Activated CD4-positive, alpha-beta T cell treated with anti-CD3 and anti-CD28 coated beads for 36 hours (primary cell): ENCODE results near the gene CLDN24. TPM values are rescaled to one million over a fixed set of nuclear protein-coding genes. Genes with fewer than 3 reads are reported as not detected.
"Not testable (repeated sequence)": the region's sequence is repeated elsewhere in the genome, so short reads cannot be mapped to it uniquely, and the experiment has no call there.

ENCODE experiments used
- ATAC-seq: fragments of 200-7000 bp; cut with Tn5 transposase; one replicate; pipeline ENCODE4 v1.10.0; 2021; ENCODE audit warnings: mild to moderate bottlenecking, moderate library complexity
- CTCF ChIA-PET: fragments of 350-600 bp; sonication (Branson Sonifier 250); formaldehyde crosslinking; loops from one replicate; lab custom pipeline; 2021; ENCODE audit warnings: antibody characterized with exemption; lab: Charles Lee
- POLR2A ChIA-PET: fragments of 350-600 bp; sonication (Branson Sonifier 250); formaldehyde crosslinking; loops from one replicate; lab custom pipeline; 2021; ENCODE audit warnings: antibody characterized with exemption, inconsistent platforms; lab: Charles Lee
- DNase-seq: peaks from one replicate; pipeline ENCODE4 v3.0.0-alpha.2; 2020
- H3K27ac Mint-ChIP-seq: one replicate; pipeline ENCODE4 v1.8.0; 2021; ENCODE audit warnings: mixed read lengths
- H3K27me3 Mint-ChIP-seq: one replicate; pipeline ENCODE4 v1.8.0; 2021; ENCODE audit warnings: mixed read lengths
- H3K36me3 Mint-ChIP-seq: one replicate; pipeline ENCODE4 v1.8.0; 2021; ENCODE audit warnings: low read depth, mixed read lengths
- H3K4me1 Mint-ChIP-seq: one replicate; pipeline ENCODE4 v1.8.0; 2021; ENCODE audit warnings: mixed read lengths
- H3K4me3 Mint-ChIP-seq: one replicate; pipeline ENCODE4 v1.8.0; 2021; ENCODE audit warnings: mild to moderate bottlenecking, moderate library complexity, mixed read lengths
- H3K9me3 Mint-ChIP-seq: one replicate; pipeline ENCODE4 v1.8.0; 2021; ENCODE audit warnings: low read depth, mixed read lengths
- intact Hi-C, 2 experiments: fragments of 100-400 bp; cut with DNase I in 1 of 2; cut with micrococcal nuclease in 1 of 2; formaldehyde crosslinking; loops; one replicate each; pipeline versions ENCODE4 v1.14.2 to v1.15.1; 2022 to 2024; cut with DNase I, micrococcal nuclease
- total RNA-seq, 2 experiments: library from RNA; stranded (reverse); gene quantifications; one replicate each; pipeline ENCODE4 v1.2.3, GENCODE V29; 2021

CLDN24 gene
- total RNA-seq, 2 experiments from 2014 or later, result not detected

DNA sequence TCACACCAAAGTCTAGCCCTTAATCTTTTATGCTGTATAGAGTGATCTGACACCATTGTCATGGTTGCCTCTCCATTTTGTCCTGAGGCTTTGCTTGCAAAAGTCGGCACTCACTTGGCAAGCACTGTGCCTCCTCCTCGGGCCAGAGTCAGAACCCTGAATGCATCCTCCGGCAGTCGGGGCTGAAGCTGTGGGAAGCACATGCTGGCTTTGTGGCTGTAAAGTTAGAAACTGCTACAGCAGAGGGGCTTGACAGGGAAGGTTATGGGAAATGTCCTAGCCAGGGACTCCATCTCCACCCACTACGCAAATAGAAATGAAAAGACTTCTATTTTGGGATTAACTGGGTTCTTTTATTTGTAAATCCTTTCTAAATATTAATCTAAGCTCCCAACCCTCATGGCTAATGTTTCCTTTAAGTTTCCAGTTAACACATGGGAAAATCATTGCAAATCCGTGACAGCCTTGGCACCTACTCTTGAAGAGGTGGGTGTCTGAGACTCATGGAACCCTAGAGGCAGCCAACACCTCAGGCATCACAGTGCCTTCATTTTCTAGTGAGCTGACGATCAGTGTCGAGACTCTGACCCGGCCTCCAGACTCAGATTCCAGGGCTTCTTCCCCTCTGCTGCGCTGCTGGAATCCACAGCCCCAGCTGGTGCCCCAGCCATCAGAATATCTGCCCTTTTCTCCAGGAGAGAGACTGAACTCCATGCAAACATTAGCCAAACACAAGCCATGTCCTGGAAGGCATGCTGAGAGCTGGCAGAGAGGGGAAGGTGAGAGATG is 7.9 kb upstream of the CLDN24 start:
- Mint-ChIP-seq H3K27ac (no peak overlapping the region), H3K36me3 (no peaks in the 10 kb centered on the region), H3K4me1 (no peaks in the 10 kb centered on the region), H3K9me3 (peaks cover 2% of the 10 kb centered on the region), H3K4me3 (no peak overlapping the region), H3K27me3 (peaks cover 14% of the 10 kb centered on the region)
- intact Hi-C loops, result no loop called here
- ATAC-seq (no peak), DNase-seq (no peak)
- POLR2A ChIA-PET, result no interaction called here
- CTCF ChIA-PET, result no interaction called here

DNA sequence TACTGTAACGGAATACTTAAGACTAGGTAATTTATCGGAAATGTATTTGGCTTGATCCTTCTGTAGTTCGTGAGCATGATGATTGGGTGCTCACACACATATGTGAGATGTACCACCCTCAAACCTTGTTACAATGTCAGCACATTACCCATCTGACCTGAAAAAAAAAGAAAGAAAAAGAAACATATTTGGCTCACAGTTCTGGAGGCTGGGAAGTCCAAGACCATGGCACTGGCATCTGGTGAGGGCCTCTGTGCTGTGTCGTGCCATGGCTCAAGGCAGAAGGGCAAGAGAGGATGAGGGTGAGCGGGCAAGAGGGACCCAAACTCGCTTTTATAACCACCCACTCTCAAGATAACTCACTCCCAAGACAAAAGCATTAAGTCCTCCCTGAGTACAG is 7.0 kb upstream of the CLDN24 start:
- CTCF ChIA-PET, result interaction anchor here (1.0 kb wide), 1 partner anchor 13 kb away, joined by 3 read pairs; no protein-coding TSS in a partner anchor
- peaks cover 2% of the 10 kb centered on the region for H3K9me3 Mint-ChIP-seq
- no peak for ATAC-seq

DNA sequence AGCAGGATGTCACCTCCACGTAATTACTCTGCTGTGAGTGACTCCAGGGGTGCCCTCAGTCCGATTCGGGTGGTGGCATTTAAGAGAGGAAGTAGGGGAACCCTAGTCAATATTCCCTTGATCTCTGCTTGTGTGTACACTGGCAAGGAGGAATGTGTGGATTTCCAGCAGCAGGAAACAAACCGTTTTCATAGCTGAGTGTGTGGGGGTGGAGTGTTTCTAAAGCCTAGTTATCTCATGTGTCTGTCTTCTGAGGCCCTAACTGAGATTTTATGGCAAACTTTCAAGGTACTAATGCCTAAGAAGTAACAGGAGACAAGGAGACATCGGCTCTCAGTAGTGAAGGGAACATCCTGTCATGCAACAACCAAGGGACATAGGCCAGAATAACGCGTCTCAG is 6.6 kb upstream of the CLDN24 start:
- ATAC-seq, result no peak
- Mint-ChIP-seq H3K4me1 (no peaks in the 10 kb centered on the region), H3K4me3 (no peak overlapping the region), H3K27ac (no peak overlapping the region), H3K9me3 (peaks cover 2% of the 10 kb centered on the region), H3K36me3 (no peaks in the 10 kb centered on the region), H3K27me3 (peaks cover 11% of the 10 kb centered on the region)
- DNase-seq, result no peak
- CTCF ChIA-PET, result interaction anchor here (1.0 kb wide), 1 partner anchor 12 kb away, joined by 3 read pairs; no protein-coding TSS in a partner anchor
- intact Hi-C loops, result no loop called here
- POLR2A ChIA-PET, result no interaction called here

More for the DNA sequence above, 7.0 kb upstream of the CLDN24 start:
- H3K36me3 Mint-ChIP-seq, result no peaks in the 10 kb centered on the region
- POLR2A ChIA-PET, result no interaction called here
- H3K27me3 Mint-ChIP-seq, result peaks cover 14% of the 10 kb centered on the region
- intact Hi-C loops, result no loop called here
- no peaks in the 10 kb centered on the region for H3K4me1 Mint-ChIP-seq
- no peak overlapping the region for H3K27ac Mint-ChIP-seq
- H3K4me3 Mint-ChIP-seq, result no peak overlapping the region
- DNase-seq, result no peak

DNA sequence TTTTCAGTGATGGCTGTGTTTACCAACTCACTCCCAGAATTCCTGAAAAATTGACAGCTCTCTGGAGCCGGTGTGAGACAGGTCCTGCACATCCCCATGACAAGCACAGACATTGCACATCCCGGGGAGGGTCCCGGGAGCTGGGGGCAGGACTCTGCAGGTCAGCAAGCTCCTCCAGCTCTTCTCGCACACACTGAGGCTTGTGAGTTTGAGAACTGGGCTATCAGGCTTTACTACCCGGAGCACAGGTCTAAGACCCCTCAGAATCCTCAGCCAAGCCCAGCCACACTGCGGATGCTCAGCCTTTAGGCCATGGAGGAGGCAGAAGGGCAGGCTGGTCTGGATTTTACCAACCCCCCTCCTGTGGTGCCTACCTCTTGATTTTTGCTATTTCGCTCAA is 5.6 kb upstream of the CLDN24 start:
- DNase-seq (no peak), ATAC-seq (no peak)
- Mint-ChIP-seq H3K4me1 (no peaks in the 10 kb centered on the region), H3K4me3 (no peak overlapping the region), H3K27ac (no peak overlapping the region), H3K27me3 (peaks cover 7% of the 10 kb centered on the region), H3K9me3 (peaks cover 2% of the 10 kb centered on the region), H3K36me3 (no peaks in the 10 kb centered on the region)
- ChIA-PET CTCF (no interaction called here), POLR2A (no interaction called here)
- intact Hi-C loops, result no loop called here

DNA sequence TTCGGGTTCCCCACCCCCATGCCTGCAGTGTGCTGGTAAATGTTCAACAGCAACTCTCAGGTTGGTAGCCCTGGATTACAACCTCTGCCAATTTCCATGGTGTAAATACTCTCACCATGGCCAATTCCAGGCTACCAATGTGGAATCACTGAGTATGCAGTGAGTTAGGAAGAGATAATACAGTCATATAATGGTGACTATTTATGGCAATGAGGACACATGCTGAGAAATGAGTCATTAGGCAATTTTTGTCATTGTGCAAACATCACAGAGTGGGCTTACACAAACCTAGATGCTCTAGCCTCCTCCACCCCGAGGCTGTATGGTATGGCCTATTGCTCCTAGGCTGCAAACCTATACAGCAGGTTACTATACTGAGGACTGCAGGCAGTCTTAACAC is 4.6 kb upstream of the CLDN24 start:
- no peaks in the 10 kb centered on the region for H3K4me1 Mint-ChIP-seq
- intact Hi-C loops, result no loop called here
- peaks cover 2% of the 10 kb centered on the region for H3K9me3 Mint-ChIP-seq
- no peaks in the 10 kb centered on the region for H3K36me3 Mint-ChIP-seq
- ChIA-PET CTCF (no interaction called here), POLR2A (no interaction called here)
- DNase-seq, result no peak
- H3K4me3 Mint-ChIP-seq, result no peak overlapping the region
- H3K27ac Mint-ChIP-seq, result no peak overlapping the region
- H3K27me3 Mint-ChIP-seq, result peaks cover 4% of the 10 kb centered on the region
- ATAC-seq, result peak; percentile 36

DNA sequence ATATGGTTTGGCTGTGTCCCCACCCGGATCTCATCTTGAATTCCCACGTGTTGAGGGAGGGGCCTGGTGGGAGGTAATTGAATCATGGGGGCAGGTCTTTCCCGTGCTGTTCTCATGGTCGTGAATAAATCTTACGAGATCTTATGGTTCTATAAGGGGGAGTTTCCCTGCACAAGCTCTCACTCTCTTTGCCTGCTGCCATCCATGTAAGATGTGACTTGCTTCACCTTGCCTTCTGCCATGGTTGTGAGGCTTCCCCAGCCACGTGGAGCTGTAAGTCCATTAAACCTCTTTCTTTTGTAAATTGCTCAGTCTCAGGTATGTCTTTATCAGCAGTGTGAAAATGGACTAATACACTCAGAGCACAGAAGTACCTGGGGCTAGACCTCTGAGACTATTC is 4.2 kb upstream of the CLDN24 start:
- H3K9me3 Mint-ChIP-seq, H3K4me1 Mint-ChIP-seq, DNase-seq, H3K36me3 Mint-ChIP-seq, H3K4me3 Mint-ChIP-seq, H3K27ac Mint-ChIP-seq, H3K27me3 Mint-ChIP-seq, ATAC-seq, POLR2A ChIA-PET, intact Hi-C loops: not testable (repeated sequence)
- CTCF ChIA-PET, result interaction anchor here (0.6 kb wide), 1 partner anchor 377 kb away, joined by 3 read pairs; no protein-coding TSS in a partner anchor

DNA sequence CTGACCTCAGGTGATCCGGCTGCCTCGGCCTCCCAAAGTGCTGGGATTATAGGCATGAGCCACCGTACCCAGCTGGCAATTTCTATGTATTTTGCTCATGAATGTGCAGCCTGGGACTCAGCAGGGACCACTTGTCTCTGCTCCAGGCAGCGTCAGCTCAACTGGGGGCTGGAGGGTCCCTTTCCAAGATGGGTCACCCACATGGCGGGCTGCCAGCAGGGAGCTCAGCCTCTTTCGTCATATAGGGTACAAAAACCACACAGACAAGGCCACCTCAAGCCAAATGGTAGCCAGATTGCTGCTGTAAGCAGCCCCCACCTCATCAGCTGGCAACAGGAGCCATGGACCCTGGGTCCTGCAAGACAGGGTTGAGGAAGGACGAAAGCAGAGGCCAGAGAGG is 2.4 kb upstream of the CLDN24 start:
- POLR2A ChIA-PET, result no interaction called here
- CTCF ChIA-PET, result no interaction called here
- no peak overlapping the region for H3K27ac Mint-ChIP-seq
- intact Hi-C loops, result no loop called here
- H3K4me1 Mint-ChIP-seq, result peaks cover 10% of the 10 kb centered on the region
- H3K36me3 Mint-ChIP-seq, result no peaks in the 10 kb centered on the region
- H3K27me3 Mint-ChIP-seq, result peaks cover 1% of the 10 kb centered on the region
- peaks cover 2% of the 10 kb centered on the region for H3K9me3 Mint-ChIP-seq
- no peak overlapping the region for H3K4me3 Mint-ChIP-seq
- DNase-seq (no peak), ATAC-seq (no peak)

DNA sequence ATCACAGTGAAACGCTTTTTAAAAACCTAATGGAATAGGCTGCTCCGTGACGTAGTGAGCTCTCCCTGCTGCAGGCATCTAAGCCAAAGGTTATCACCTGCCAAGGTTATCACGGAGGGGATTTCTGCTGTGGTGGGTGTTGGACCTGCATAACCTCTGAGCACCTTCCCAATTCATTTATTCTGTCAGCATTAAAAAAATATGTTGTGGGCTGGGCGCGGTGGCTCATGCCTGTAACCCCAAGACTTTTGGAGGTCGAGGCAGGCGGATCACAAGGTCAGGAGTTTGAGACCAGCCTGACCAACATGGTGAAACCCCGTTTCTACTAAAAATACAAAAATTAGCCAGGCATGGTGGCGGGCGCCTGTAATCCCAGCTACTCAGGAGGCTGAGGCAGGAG is 1.8 kb upstream of the CLDN24 start:
- H3K27ac Mint-ChIP-seq, H3K4me3 Mint-ChIP-seq, CTCF ChIA-PET, H3K4me1 Mint-ChIP-seq, intact Hi-C loops, POLR2A ChIA-PET, H3K36me3 Mint-ChIP-seq, H3K9me3 Mint-ChIP-seq, DNase-seq, H3K27me3 Mint-ChIP-seq, ATAC-seq: not testable (repeated sequence)

DNA sequence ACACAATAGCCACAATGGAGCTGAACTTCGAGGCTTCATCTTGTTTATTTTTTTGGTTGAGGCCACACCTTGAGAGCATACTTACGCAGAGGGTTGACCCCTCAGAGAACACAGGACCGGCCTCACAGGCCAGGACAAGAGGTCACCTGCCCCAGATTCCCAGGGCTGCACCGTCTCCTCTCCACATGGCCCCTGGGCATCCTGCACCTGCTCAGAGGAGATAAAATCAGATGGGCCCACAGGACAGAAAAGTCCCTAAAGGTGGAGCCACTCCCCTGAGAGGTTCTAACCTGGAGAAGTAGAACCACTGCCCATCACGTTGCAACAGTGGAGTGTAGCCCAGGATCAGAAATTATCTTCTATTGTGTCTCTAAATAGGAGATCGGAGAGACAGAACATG is 1.1 kb upstream of the CLDN24 start:
- CTCF ChIA-PET, result no interaction called here
- POLR2A ChIA-PET, result no interaction called here
- intact Hi-C loops, result no loop called here
- no peak overlapping the region for H3K4me3 Mint-ChIP-seq
- no peak overlapping the region for H3K27ac Mint-ChIP-seq
- ATAC-seq, result no peak
- H3K27me3 Mint-ChIP-seq, result peaks cover 1% of the 10 kb centered on the region
- no peak for DNase-seq
- peaks cover 2% of the 10 kb centered on the region for H3K9me3 Mint-ChIP-seq
- H3K36me3 Mint-ChIP-seq, result no peaks in the 10 kb centered on the region
- peaks cover 10% of the 10 kb centered on the region for H3K4me1 Mint-ChIP-seq

DNA sequence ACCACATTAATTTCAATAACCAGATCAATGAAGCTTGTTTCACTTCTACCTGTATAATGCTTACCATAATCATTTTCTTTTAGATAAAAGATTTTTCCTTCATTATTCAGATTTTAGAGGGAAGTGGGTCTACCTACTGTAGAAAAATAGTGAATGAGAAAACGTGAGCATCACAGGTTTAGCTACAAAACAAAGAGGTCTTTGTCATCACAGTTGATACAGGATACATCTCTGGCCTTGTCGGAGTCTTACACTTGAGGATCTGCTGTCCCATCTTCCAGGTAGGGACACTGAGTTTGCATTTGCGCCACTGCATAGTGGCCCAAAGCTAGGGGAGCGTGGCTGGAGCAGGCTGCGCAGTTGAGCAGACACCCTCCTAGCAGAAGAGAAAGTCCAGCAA is 710 bp downstream of the CLDN24 start:
- no peaks in the 10 kb centered on the region for H3K36me3 Mint-ChIP-seq
- DNase-seq (no peak), ATAC-seq (no peak)
- peaks cover 1% of the 10 kb centered on the region for H3K27me3 Mint-ChIP-seq
- ChIA-PET POLR2A (no interaction called here), CTCF (interaction anchor here (1.0 kb wide), 1 partner anchor 59 kb away, joined by 3 read pairs; no protein-coding TSS in a partner anchor)
- intact Hi-C loops, result no loop called here
- H3K4me3 Mint-ChIP-seq, result no peak overlapping the region
- H3K27ac Mint-ChIP-seq, result no peak overlapping the region
- H3K9me3 Mint-ChIP-seq, result peaks cover 2% of the 10 kb centered on the region
- peaks cover 10% of the 10 kb centered on the region for H3K4me1 Mint-ChIP-seq

DNA sequence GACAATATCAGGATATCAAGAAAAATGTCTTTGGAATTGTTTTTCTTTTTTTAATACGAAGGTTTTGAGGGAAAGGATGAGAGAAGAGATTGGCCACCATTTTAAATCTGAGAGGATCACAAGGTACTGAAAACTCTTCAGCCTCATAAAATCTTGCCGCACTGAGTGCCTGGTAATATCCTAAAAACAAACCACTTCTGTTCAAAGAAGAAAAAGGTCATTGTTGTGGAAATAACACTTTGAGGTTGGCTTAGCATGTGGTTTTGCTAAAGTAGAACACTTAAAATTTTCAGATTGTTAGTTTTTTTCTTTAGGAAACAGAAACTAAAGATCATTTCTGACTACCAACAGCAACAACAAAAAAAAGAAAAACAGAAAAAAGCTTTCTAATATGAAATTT is 1.1 kb downstream of the CLDN24 start:
- DNase-seq, result no peak
- ATAC-seq, result no peak
- CTCF ChIA-PET, result interaction anchor here (1.0 kb wide), 1 partner anchor 59 kb away, joined by 3 read pairs; no protein-coding TSS in a partner anchor

More for the DNA sequence above, 1.1 kb downstream of the CLDN24 start:
- Mint-ChIP-seq H3K27me3 (no peaks in the 10 kb centered on the region), H3K9me3 (no peaks in the 10 kb centered on the region), H3K36me3 (no peaks in the 10 kb centered on the region), H3K4me3 (no peak overlapping the region), H3K27ac (no peak overlapping the region), H3K4me1 (peaks cover 10% of the 10 kb centered on the region)
- POLR2A ChIA-PET, result no interaction called here
- intact Hi-C loops, result no loop called here
